HepG2 (cell line): ENCODE measurements around the gene CNTN4. TPM values are rescaled to one million over a fixed set of nuclear protein-coding genes. Genes with fewer than 3 reads are reported as not detected.

Experiments used
- ATAC-seq: fragments of 200-7000 bp; cut with Tn5 transposase; 3 replicates; pipeline ENCODE4 v1.9.1; 2020; ENCODE audit warnings: mild to moderate bottlenecking, moderate library complexity
- BruUV-seq: library from RNA; stranded (reverse); fragments of 400-500 nt; replicated peaks from 2 replicates; lab custom pipeline; 2021; lab: Mats Ljungman, UMichigan
- CTCF ChIA-PET: fragments of 300-600 bp; formaldehyde crosslinking; extraction: SDS; loops from one replicate; lab custom pipeline; 2021; ENCODE audit warnings: low total read pairs, inconsistent platforms, low intra/inter-chr PET ratio; lab: Yijun Ruan, JAX
- POLR2A ChIA-PET: fragments of 350-600 bp; sonication (Branson Sonifier 250); formaldehyde crosslinking; loops from one replicate; lab custom pipeline; 2020; ENCODE audit warnings: antibody characterized with exemption, inconsistent platforms; lab: Yijun Ruan, JAX
- DNase-seq: peaks from one replicate; pipeline ENCODE4 v3.0.0-alpha.2; 2015; ENCODE audit warnings: low spot score
- FAIRE-seq: peaks from 3 replicates; lab custom pipeline; 2011; peaks lifted over from hg19 to GRCh38; lab: Jason Lieb, UNC
- H2AFZ ChIP-seq: one replicate; pipeline ENCODE4 v1.6.1; 2011; ENCODE audit warnings: low read length, inconsistent platforms
- H3K27ac ChIP-seq: fragments of 300-600 bp; 3 replicates; pipeline ENCODE4 v1.8.0; 2011; ENCODE audit warnings: mixed run types, mild to moderate bottlenecking, mixed read lengths, low read length, inconsistent platforms; ENCODE audit not compliant: insufficient read depth; ENCODE audit errors: extremely low read length
- H3K27me3 ChIP-seq, 2 experiments: fragments of 200-600 bp in 1 of 2; 2 replicates in 1 of 2; 3 replicates in 1 of 2; pipeline versions ENCODE4 v1.6.0 to v1.8.0; 2011; ENCODE audit warnings: low read length in 2 of 2, mild to moderate bottlenecking in 2 of 2, moderate library complexity in 2 of 2, inconsistent platforms in 1 of 2; ENCODE audit not compliant: insufficient read depth in 2 of 2, control insufficient read depth in 1 of 2
- H3K36me3 ChIP-seq, 2 experiments: fragments of 200-600 bp in 1 of 2; replicated peaks in 1 of 2; 2 replicates in 1 of 2; 3 replicates in 1 of 2; pipeline versions ENCODE4 v1.5.1 to v1.8.0; 2011; ENCODE audit warnings: low read length in 2 of 2, inconsistent platforms in 1 of 2; ENCODE audit not compliant: insufficient read depth in 2 of 2, control insufficient read depth in 1 of 2
- H3K4me1 ChIP-seq: 2 replicates; pipeline ENCODE4 v1.5.1; 2012; ENCODE audit warnings: low read length, inconsistent platforms; ENCODE audit not compliant: insufficient read depth
- H3K4me2 ChIP-seq: 2 replicates; pipeline ENCODE4 v1.6.0; 2011; ENCODE audit warnings: low read depth, low read length, inconsistent platforms
- H3K4me3 ChIP-seq, 3 experiments: fragments of 200-600 bp in 1 of 3; sonication (generic), shearing (Covaris generic) in 1 of 3; replicated peaks in 1 of 3; 2 replicates each; pipeline ENCODE4 v1.5.1; 2011 to 2016; ENCODE audit warnings: low read length in 3 of 3, inconsistent platforms in 2 of 3, low read depth in 2 of 3, mild to moderate bottlenecking in 2 of 3, control low read depth in 1 of 3, mixed read lengths in 1 of 3; ENCODE audit not compliant: insufficient read depth in 1 of 3
- H3K79me2 ChIP-seq: one replicate; pipeline ENCODE4 v1.6.1; 2011; ENCODE audit warnings: low read length, inconsistent platforms; ENCODE audit not compliant: insufficient read depth
- H3K9ac ChIP-seq: 2 replicates; pipeline ENCODE4 v1.6.0; 2011; ENCODE audit warnings: mild to moderate bottlenecking, low read depth, low read length, inconsistent platforms; ENCODE audit not compliant: insufficient read depth
- H3K9me3 ChIP-seq: 2 replicates; pipeline ENCODE4 v1.5.1; 2012; ENCODE audit warnings: mild to moderate bottlenecking, low read length
- H4K20me1 ChIP-seq: 2 replicates; pipeline ENCODE4 v1.6.0; 2011; ENCODE audit warnings: inconsistent platforms, mild to moderate bottlenecking, low read length, moderate library complexity; ENCODE audit not compliant: insufficient read depth
- ARID5B ChIP-seq: IDR thresholded peaks from 2 replicates; pipeline ENCODE4 v1.4.0; 2020; ENCODE audit warnings: mild to moderate bottlenecking, missing genetic modification reagents
- CBX5 ChIP-seq: sonication (generic); formaldehyde crosslinking; IDR thresholded peaks from 2 replicates; pipeline ENCODE4 v1.4.0; 2020; ENCODE audit warnings: missing genetic modification reagents, borderline replicate concordance
- MNT ChIP-seq: fragments of 450-650 bp; IDR thresholded peaks from 2 replicates; pipeline ENCODE4 v1.6.1; 2016
- MXD1 ChIP-seq: sonication (generic); formaldehyde crosslinking; IDR thresholded peaks from 2 replicates; pipeline ENCODE4 v1.4.0; 2020; ENCODE audit warnings: mild to moderate bottlenecking, missing genetic modification reagents
- NFAT5 ChIP-seq: sonication (generic); formaldehyde crosslinking; IDR thresholded peaks from 2 replicates; pipeline ENCODE4 v1.4.0; 2020; ENCODE audit warnings: missing genetic modification reagents
- NFE2L2 ChIP-seq: fragments of 150-350 bp; IDR thresholded peaks from 2 replicates; pipeline ENCODE4 v1.6.1; 2014; ENCODE audit warnings: low read length
- NFYC ChIP-seq: IDR thresholded peaks from 2 replicates; pipeline ENCODE4 v1.6.1; 2016; ENCODE audit warnings: missing genetic modification reagents, missing compliant biosample characterization
- ZBTB7A ChIP-seq: sonication (generic); formaldehyde crosslinking; IDR thresholded peaks from 2 replicates; pipeline ENCODE4 v1.8.0; 2022; ENCODE audit warnings: mild to moderate bottlenecking, missing genetic modification reagents
- ZNF3 ChIP-seq: IDR thresholded peaks from 2 replicates; pipeline ENCODE4 v1.7.0; 2017; ENCODE audit warnings: inconsistent platforms
- ZNF850 ChIP-seq: sonication (generic); formaldehyde crosslinking; conservative IDR thresholded peaks from 2 replicates; pipeline ENCODE4 v1.9.0; 2021; ENCODE audit warnings: mild to moderate bottlenecking, missing genetic modification reagents
- WGBS: methylation state at CpG from one replicate; pipeline ENCODE4 v1.1.6; 2017; ENCODE audit warnings: low lambda C conversion rate; 5-methylcytosine and 5-hydroxymethylcytosine counted together
- in situ Hi-C: cut with HindIII; loops from 2 replicates; pipeline ENCODE4 v1.10.0; 2017; ENCODE audit warnings: low pct_unique_long_range_greater_than_20kb; ENCODE audit not compliant: extremely low pct_ligation_motif_present
- intact Hi-C: fragments of 100-400 bp; cut with micrococcal nuclease; formaldehyde crosslinking; loops from one replicate; pipeline ENCODE4 v1.10.0; 2022; ENCODE audit not compliant: unreplicated experiment
- polyA plus RNA-seq, 8 experiments: library from polyadenylated mRNA; depleted of rRNA in 3 of 8; stranded (reverse) in 7 of 8; unstranded in 1 of 8; fragments of >200 nt; fragmentation: Illumina TruSeq in 4 of 8; extraction: Trizol in 4 of 8; gene quantifications; 2 replicates each; pipeline versions ENCODE4 v1.2.1 to v1.2.3, GENCODE V29; 2011 to 2016; ENCODE audit warnings: low read depth in 4 of 8, missing spikeins in 1 of 8, mixed read lengths in 1 of 8; ENCODE audit not compliant: insufficient read depth in 1 of 8
- total RNA-seq, 5 experiments: library from RNA; depleted of rRNA; stranded (reverse); fragments of >200 nt; fragmentation: Illumina TruSeq; extraction: Trizol; gene quantifications; 2 replicates each; pipeline ENCODE4 v1.2.3, GENCODE V29; 2016; ENCODE audit warnings: low read depth in 1 of 5

CNTN4 gene
- total and polyA plus RNA-seq, 2 of the 13 experiments (the other 11 are each of a cell fraction or from before 2014, with no cell fraction given): 0.01 to 0.13 TPM

GRCh38 chr3:2944628-2945027 is 846.0 kb downstream of the CNTN4 start (continued):
- no peak for TF ChIP-seq MXD1 (CRISPR knock-in tag)
- no peak for TF ChIP-seq ZBTB7A (CRISPR knock-in tag)
- TF ChIP-seq, all 625 proteins: peak for 0

GRCh38 chr3:2945121-2945520 is 846.5 kb downstream of the CNTN4 start:
- Histone ChIP-seq H3K4me2 (no peak overlapping the region), H3K9me3 (no peaks in the 10 kb centered on the region), H2AFZ (no peak overlapping the region), H3K9ac (no peak overlapping the region), H3K79me2 (no peaks in the 10 kb centered on the region), H3K4me1 (no peaks in the 10 kb centered on the region), H3K27me3 (peaks cover 0 to 1% of the 10 kb centered on the region in 2 experiments; a peak in 1 of 5 replicates), H4K20me1 (no peaks in the 10 kb centered on the region), H3K27ac (no peak overlapping the region), H3K36me3 (no peaks in the 10 kb centered on the region), H3K4me3 (no peak overlapping the region)
- DNase-seq (no peak), ATAC-seq (no peak), FAIRE-seq (no peak)
- BruUV-seq: no TSS peak
- in situ Hi-C loops (no loop called here), intact Hi-C loops (no loop called here)
- TF ChIP-seq NFYC (no peak), NFAT5 (CRISPR knock-in tag) (no peak), CBX5 (CRISPR knock-in tag) (no peak), ZNF850 (CRISPR knock-in tag) (no peak), MNT (no peak), ARID5B (CRISPR knock-in tag) (no peak), ZNF3 (no peak), NFE2L2 (no peak)
- CTCF ChIA-PET: no interaction called here
- WGBS: 3% methylated on average over 3 of the region's 3 CpGs
- POLR2A ChIA-PET: no interaction called here
